Stomach (tissue), 9 donors: ENCODE data around the gene TMEM130. TPM values are rescaled to one million over a fixed set of nuclear protein-coding genes. Genes with fewer than 3 reads are reported as not detected.
A peak's percentile ranks its signal among the peaks of the same experiment; 100 is the strongest.

Source experiments
- DNase-seq, 2 donors: peaks; one replicate each; pipeline versions ENCODE4 v3.0.0 to v3.0.0-alpha.2; 2013 to 2019
- H3K27ac ChIP-seq, 5 donors: fragments of 200-600 bp in 4 of 5; sonication (generic) in 4 of 5; one replicate each; pipeline ENCODE4 v1.5.1; 2013 to 2019; ENCODE audit warnings: mild to moderate bottlenecking in 1 of 5, moderate library complexity in 1 of 5
- H3K27me3 ChIP-seq, 3 donors: fragments of 200-600 bp; sonication (generic); one replicate each; pipeline ENCODE4 v1.5.1; 2017 to 2019; ENCODE audit warnings: mixed run types in 1 of 3
- H3K36me3 ChIP-seq, 4 donors: fragments of 200-600 bp; sonication (generic); 1 replicate in 3 of 4; 2 replicates in 1 of 4; pipeline ENCODE4 v1.5.1; 2016 to 2019
- H3K4me1 ChIP-seq, 4 donors: fragments of 200-600 bp; sonication (generic); one replicate each; pipeline ENCODE4 v1.5.1; 2016 to 2019
- H3K4me3 ChIP-seq, 4 donors: fragments of 200-600 bp; sonication (generic) in 3 of 4; one replicate each; pipeline ENCODE4 v1.5.1; 2016 to 2019; ENCODE audit warnings: mild to moderate bottlenecking in 1 of 4
- H3K9me3 ChIP-seq, 4 donors: fragments of 200-600 bp; sonication (generic); one replicate each; pipeline ENCODE4 v1.5.1; 2016 to 2019
- CTCF ChIP-seq, 7 experiments: fragments of 450-650 bp in 4 of 7; fragments of 200-600 bp in 3 of 7; sonication (generic) in 3 of 7; IDR thresholded peaks; one replicate each; pipeline ENCODE4 v1.5.1; 2016 to 2019; ENCODE audit warnings: antibody characterized with exemption in 7 of 7, control low read depth in 2 of 7, mild to moderate bottlenecking in 1 of 7
- EP300 ChIP-seq: sonication (generic); formaldehyde crosslinking; IDR thresholded peaks from one replicate; pipeline ENCODE4 v1.6.1; 2017; ENCODE audit warnings: antibody characterized with exemption
- POLR2A ChIP-seq, 4 donors: fragments of 450-650 bp; IDR thresholded peaks; one replicate each; pipeline ENCODE4 v1.6.1; 2016; ENCODE audit warnings: antibody characterized with exemption in 4 of 4, control low read depth in 2 of 4, mild to moderate bottlenecking in 1 of 4, moderate library complexity in 1 of 4
- POLR2AphosphoS5 ChIP-seq, 3 donors: sonication (generic); formaldehyde crosslinking; IDR thresholded peaks; one replicate each; pipeline ENCODE4 v1.6.1; 2016; ENCODE audit warnings: antibody characterized with exemption in 3 of 3
- whole genome bisulfite sequencing, 5 donors: extraction: QIAGEN DNeasy Blood & Tissue Kit in 3 of 5; methylation state at CpG; one replicate each; pipeline versions ENCODE4 v1.1.5 to v1.1.7; 2013 to 2018; 5-methylcytosine and 5-hydroxymethylcytosine counted together
- intact Hi-C: fragments of 100-400 bp; cut with DNase I; formaldehyde crosslinking; loops from one replicate; pipeline ENCODE4 v1.15.1; 2023; ENCODE audit warnings: low total_unique reads
- polyA plus RNA-seq, 3 donors: library from polyadenylated mRNA; stranded (reverse); fragments of 200-250 nt; gene quantifications; one replicate each; pipeline ENCODE4 v1.2.3, GENCODE V29; 2013
- total RNA-seq, 5 donors: library from RNA; depleted of rRNA; stranded (reverse); fragments of >200 nt; gene quantifications; one replicate each; pipeline versions ENCODE4 v1.1.0 to v1.2.3, GENCODE V29; 2014 to 2016
- donor health status: healthy with polysubstance abuse.
- donor health status: Bipolar disorder and iron deficiency.
- donor health status: healthy.

The TMEM130 gene
- total and polyA plus RNA-seq, 8 donors = 0.29 to 4.1 (median 0.63) TPM; not detected in 3

GRCh38 chr7:98840096-98840495 is 29.7 kb downstream of the TMEM130 start:
- Histone ChIP-seq H3K27me3 (peaks cover 0 to 40% (median 0%) of the 10 kb centered on the region in 3 donors), H3K4me3 (no peak overlapping the region), H3K27ac (no peak overlapping the region), H3K36me3 (no peaks in the 10 kb centered on the region), H3K9me3 (no peaks in the 10 kb centered on the region), H3K4me1 (peaks cover 0 to 7% (median 4%) of the 10 kb centered on the region in 4 donors)
- intact Hi-C loops = loop anchor here (5.0 kb wide), 1 partner anchor 408 kb away; no protein-coding TSS in a partner anchor
- TF ChIP-seq CTCF (IDR thresholded peaks at IDR 0.05) (no peak), POLR2AphosphoS5 (IDR thresholded peaks at IDR 0.05) (no peak)
- WGBS, 5 donors = 64 to 80% (median 73%) methylated on average over 8 to 11 of the region's 11 CpGs
- DNase-seq = no peak

- WGBS, 5 donors = 61 to 82% (median 65%) methylated on average over 5 of the region's 5 CpGs
- peaks cover 0 to 7% (median 4%) of the 10 kb centered on the region in 4 donors for H3K4me1 ChIP-seq
- no peak overlapping the region for H3K4me3 ChIP-seq
- H3K9me3 ChIP-seq = no peaks in the 10 kb centered on the region
- H3K27ac ChIP-seq = no peak overlapping the region
- intact Hi-C loops = no loop called here
- peaks cover 0 to 40% (median 0%) of the 10 kb centered on the region in 3 donors for H3K27me3 ChIP-seq
- DNase-seq = no peak
- H3K36me3 ChIP-seq = no peaks in the 10 kb centered on the region
- TF ChIP-seq EP300 = no peak
- TF ChIP-seq POLR2AphosphoS5 (IDR thresholded peaks at IDR 0.05) = no peak
- no peak for TF ChIP-seq POLR2A (IDR thresholded peaks at IDR 0.05)
- no peak for TF ChIP-seq CTCF (IDR thresholded peaks at IDR 0.05)
These were observed 32.2 kb downstream of the TMEM130 start for GRCh38 chr7:98837630-98837972.

- no peaks in the 10 kb centered on the region for H3K36me3 ChIP-seq
- DNase-seq = peak; percentile 45 to 62
These were observed 32.8 kb downstream of the TMEM130 start for GRCh38 chr7:98836811-98837629.

GRCh38 chr7:98834949-98835348 is 34.9 kb downstream of the TMEM130 start:
- TF ChIP-seq CTCF (IDR thresholded peaks at IDR 0.05) (no peak), EP300 (no peak), POLR2A (IDR thresholded peaks at IDR 0.05) (no peak), POLR2AphosphoS5 (IDR thresholded peaks at IDR 0.05) (no peak)
- Histone ChIP-seq H3K9me3 (no peaks in the 10 kb centered on the region), H3K27ac (no peak overlapping the region), H3K4me3 (no peak overlapping the region), H3K4me1 (no peaks in the 10 kb centered on the region), H3K36me3 (no peaks in the 10 kb centered on the region), H3K27me3 (peaks cover 0 to 33% (median 0%) of the 10 kb centered on the region in 3 donors)
- 61 to 74% (median 65%) methylated on average over 8 of the region's 8 CpGs for WGBS, 5 donors
- intact Hi-C loops = no loop called here
- no peak for DNase-seq

More at GRCh38 chr7:98836811-98837629, 32.8 kb downstream of the TMEM130 start:
- Histone ChIP-seq H3K27me3 (peaks cover 0 to 40% (median 0%) of the 10 kb centered on the region in 3 donors), H3K4me1 (peaks cover 0 to 7% (median 4%) of the 10 kb centered on the region in 4 donors), H3K4me3 (no peak overlapping the region), H3K9me3 (no peaks in the 10 kb centered on the region), H3K27ac (no peak overlapping the region)
- 22 to 32% (median 29%) methylated on average over 10 of the region's 10 CpGs for WGBS, 5 donors
- TF ChIP-seq POLR2A (IDR thresholded peaks at IDR 0.05) = no peak
- TF ChIP-seq CTCF (IDR thresholded peaks at IDR 0.05) = peak in 5 of 7 experiments; percentile 8 to 31 (median 27)
- intact Hi-C loops = no loop called here
